WTC11 (cell line): Measurements from ENCODE around the gene EVC. TPM values are rescaled to one million over a fixed set of nuclear protein-coding genes. Genes with fewer than 3 reads are reported as not detected.
"Not testable (repeated sequence)": the region's sequence is repeated elsewhere in the genome, so short reads cannot be mapped to it uniquely, and the experiment has no call there.

Source experiments
- ATAC-seq: fragments of 200-7000 bp; cut with Tn5 transposase; 2 replicates; pipeline ENCODE4 v1.10.0; 2021; ENCODE audit warnings: mild to moderate bottlenecking, moderate library complexity
- CTCF ChIA-PET: fragments of 300-600 bp; sonication (Branson Sonifier 250); formaldehyde crosslinking; loops from one replicate; lab custom pipeline; 2021; ENCODE audit warnings: antibody characterized with exemption; lab: Charles Lee
- POLR2A ChIA-PET: fragments of 350-600 bp; sonication (Branson Sonifier 250); formaldehyde crosslinking; loops from one replicate; lab custom pipeline; 2021; ENCODE audit warnings: antibody characterized with exemption; lab: Charles Lee
- DNase-seq: peaks from one replicate; pipeline ENCODE4 v3.0.0; 2021; ENCODE audit warnings: low spot score
- H3K27ac Mint-ChIP-seq: 2 replicates; pipeline ENCODE4 v1.8.0; 2021; ENCODE audit warnings: mixed read lengths
- H3K27me3 Mint-ChIP-seq: 2 replicates; pipeline ENCODE4 v1.8.0; 2021; ENCODE audit warnings: low read depth, mild to moderate bottlenecking, moderate library complexity, mixed read lengths
- H3K36me3 Mint-ChIP-seq: 2 replicates; pipeline ENCODE4 v1.8.0; 2021; ENCODE audit warnings: mixed read lengths
- H3K4me1 Mint-ChIP-seq: 2 replicates; pipeline ENCODE4 v1.8.0; 2022; ENCODE audit warnings: mixed read lengths
- H3K4me3 Mint-ChIP-seq: 2 replicates; pipeline ENCODE4 v1.8.0; 2021; ENCODE audit warnings: mild to moderate bottlenecking, moderate library complexity, mixed read lengths
- H3K9me3 Mint-ChIP-seq: 2 replicates; pipeline ENCODE4 v1.8.0; 2021; ENCODE audit warnings: mixed read lengths
- ELF4 ChIP-seq: sonication (generic); formaldehyde crosslinking; IDR thresholded peaks from 2 replicates; pipeline ENCODE4 v1.8.1; 2022; ENCODE audit warnings: low read depth, mild to moderate bottlenecking, moderate library complexity, missing genetic modification reagents
- GABPB1 ChIP-seq: sonication (generic); formaldehyde crosslinking; IDR thresholded peaks from 2 replicates; pipeline ENCODE4 v1.8.1; 2023; ENCODE audit warnings: mild to moderate bottlenecking, missing genetic modification reagents
- GTF2I ChIP-seq: fragments of 250-450 bp; sonication (Bioruptor Pico); conservative IDR thresholded peaks from 2 replicates; pipeline ENCODE4 v1.4.0; 2021; ENCODE audit warnings: mild to moderate bottlenecking
- JUN ChIP-seq: sonication (generic); formaldehyde crosslinking; IDR thresholded peaks from 2 replicates; pipeline ENCODE4 v1.8.0; 2023; ENCODE audit warnings: mild to moderate bottlenecking, missing genetic modification reagents
- MYBL2 ChIP-seq: sonication (generic); formaldehyde crosslinking; IDR thresholded peaks from 2 replicates; pipeline ENCODE4 v1.8.1; 2023; ENCODE audit warnings: mild to moderate bottlenecking, moderate library complexity, missing genetic modification reagents
- NR1H2 ChIP-seq: sonication (generic); formaldehyde crosslinking; IDR thresholded peaks from 2 replicates; pipeline ENCODE4 v1.9.0; 2021; ENCODE audit warnings: mild to moderate bottlenecking, moderate library complexity, missing genetic modification reagents
- RORB ChIP-seq: fragments of 250-450 bp; sonication (Bioruptor Pico); IDR thresholded peaks from 2 replicates; pipeline ENCODE4 v1.9.0; 2021; ENCODE audit warnings: mild to moderate bottlenecking
- SMAD4 ChIP-seq: sonication (generic); formaldehyde crosslinking; IDR thresholded peaks from 2 replicates; pipeline ENCODE4 v1.8.0; 2022; ENCODE audit warnings: mild to moderate bottlenecking, missing genetic modification reagents
- SP1 ChIP-seq: sonication (generic); formaldehyde crosslinking; conservative IDR thresholded peaks from 2 replicates; pipeline ENCODE4 v1.8.1; 2022; ENCODE audit warnings: missing genetic modification reagents
- total RNA-seq: library from RNA; stranded (reverse); gene quantifications from 3 replicates; pipeline ENCODE4 v1.2.3, GENCODE V29; 2021
- TF ChIP-seq, protein P1 (sequence below): fragments of 250-450 bp; sonication (Bioruptor Pico); IDR thresholded peaks from 2 replicates; pipeline ENCODE4 v2.1.2; 2022; ENCODE audit warnings: mild to moderate bottlenecking, moderate library complexity
- TF ChIP-seq, protein P2 (sequence below): sonication (generic); formaldehyde crosslinking; IDR thresholded peaks from 2 replicates; pipeline ENCODE4 v1.8.0; 2022; ENCODE audit warnings: missing genetic modification reagents
- TF ChIP-seq, protein P3 (sequence below): sonication (generic); formaldehyde crosslinking; IDR thresholded peaks from 2 replicates; pipeline ENCODE4 v1.8.0; 2022; ENCODE audit warnings: mild to moderate bottlenecking, missing genetic modification reagents
- TF ChIP-seq, protein P4 (sequence below): sonication (generic); formaldehyde crosslinking; IDR thresholded peaks from 2 replicates; pipeline ENCODE4 v1.8.0; 2022; ENCODE audit warnings: mild to moderate bottlenecking, missing genetic modification reagents
- TF ChIP-seq, protein P5 (sequence below): sonication (generic); formaldehyde crosslinking; IDR thresholded peaks from 2 replicates; pipeline ENCODE4 v1.8.1; 2022; ENCODE audit warnings: mild to moderate bottlenecking, moderate library complexity, missing genetic modification reagents
- TF ChIP-seq, protein P6 (sequence below): fragments of 200-600 bp; IDR thresholded peaks from 2 replicates; pipeline ENCODE4 v1.8.0; 2022; ENCODE audit warnings: antibody characterized with exemption
- TF ChIP-seq, protein P7 (sequence below): sonication (generic); formaldehyde crosslinking; IDR thresholded peaks from 2 replicates; pipeline ENCODE4 v1.8.1; 2023; ENCODE audit warnings: mild to moderate bottlenecking, missing genetic modification reagents

The EVC gene
- total RNA-seq, 1 experiment from 2014 or later, result 12.5 TPM

DNA sequence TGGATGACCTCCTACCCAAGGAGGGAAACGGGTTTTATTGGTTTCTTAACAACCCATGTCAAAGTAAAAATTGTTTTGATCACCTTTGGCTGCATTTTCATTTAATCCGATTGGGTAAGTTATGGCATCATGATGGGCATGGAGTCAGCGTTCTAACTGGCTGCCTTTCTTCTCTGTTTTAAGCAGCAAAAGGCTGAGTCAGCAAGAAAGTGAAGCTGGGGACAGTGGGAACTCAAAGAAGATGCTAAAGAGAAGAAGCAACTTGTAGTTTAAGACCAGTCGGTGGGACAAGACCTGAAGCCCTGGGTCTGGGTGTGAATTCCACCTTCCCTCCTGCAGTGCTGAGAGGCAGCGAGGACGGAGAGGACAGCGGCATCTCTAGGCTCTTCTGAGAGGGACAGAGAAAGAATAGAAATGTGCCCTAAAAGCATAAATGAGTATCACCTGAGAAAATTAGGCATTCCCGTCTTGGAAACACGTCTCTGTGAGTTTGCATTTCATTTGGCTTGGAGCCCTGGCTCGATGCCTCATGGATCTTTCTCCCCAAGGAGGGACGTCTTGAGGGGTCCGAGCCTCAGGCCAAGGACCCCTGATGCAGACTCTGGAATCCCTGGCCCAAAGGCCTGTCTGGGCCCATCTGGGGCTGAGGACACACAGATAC, 99.9 kb downstream of the EVC start:
- Mint-ChIP-seq H3K4me3 (no peak overlapping the region), H3K27me3 (no peaks in the 10 kb centered on the region), H3K36me3 (peaks cover 46% of the 10 kb centered on the region), H3K4me1 (0 out of 2 replicates have a peak, but pooled peaks cover 6% of the 10 kb centered on the region), H3K27ac (no peak overlapping the region), H3K9me3 (no peaks in the 10 kb centered on the region)
- TF ChIP-seq GTF2I (CRISPR knock-in tag), result no peak
- no peak for TF ChIP-seq NR1H2 (CRISPR knock-in tag)
- TF ChIP-seq, protein P1, sequence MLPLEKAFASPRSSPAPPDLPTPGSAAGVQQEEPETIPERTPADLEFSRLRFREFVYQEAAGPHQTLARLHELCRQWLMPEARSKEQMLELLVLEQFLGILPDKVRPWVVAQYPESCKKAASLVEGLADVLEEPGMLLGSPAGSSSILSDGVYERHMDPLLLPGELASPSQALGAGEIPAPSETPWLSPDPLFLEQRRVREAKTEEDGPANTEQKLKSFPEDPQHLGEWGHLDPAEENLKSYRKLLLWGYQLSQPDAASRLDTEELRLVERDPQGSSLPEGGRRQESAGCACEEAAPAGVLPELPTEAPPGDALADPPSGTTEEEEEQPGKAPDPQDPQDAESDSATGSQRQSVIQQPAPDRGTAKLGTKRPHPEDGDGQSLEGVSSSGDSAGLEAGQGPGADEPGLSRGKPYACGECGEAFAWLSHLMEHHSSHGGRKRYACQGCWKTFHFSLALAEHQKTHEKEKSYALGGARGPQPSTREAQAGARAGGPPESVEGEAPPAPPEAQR (CRISPR knock-in tag), result no peak
- no peak for TF ChIP-seq GABPB1 (CRISPR knock-in tag)
- TF ChIP-seq, protein P2, sequence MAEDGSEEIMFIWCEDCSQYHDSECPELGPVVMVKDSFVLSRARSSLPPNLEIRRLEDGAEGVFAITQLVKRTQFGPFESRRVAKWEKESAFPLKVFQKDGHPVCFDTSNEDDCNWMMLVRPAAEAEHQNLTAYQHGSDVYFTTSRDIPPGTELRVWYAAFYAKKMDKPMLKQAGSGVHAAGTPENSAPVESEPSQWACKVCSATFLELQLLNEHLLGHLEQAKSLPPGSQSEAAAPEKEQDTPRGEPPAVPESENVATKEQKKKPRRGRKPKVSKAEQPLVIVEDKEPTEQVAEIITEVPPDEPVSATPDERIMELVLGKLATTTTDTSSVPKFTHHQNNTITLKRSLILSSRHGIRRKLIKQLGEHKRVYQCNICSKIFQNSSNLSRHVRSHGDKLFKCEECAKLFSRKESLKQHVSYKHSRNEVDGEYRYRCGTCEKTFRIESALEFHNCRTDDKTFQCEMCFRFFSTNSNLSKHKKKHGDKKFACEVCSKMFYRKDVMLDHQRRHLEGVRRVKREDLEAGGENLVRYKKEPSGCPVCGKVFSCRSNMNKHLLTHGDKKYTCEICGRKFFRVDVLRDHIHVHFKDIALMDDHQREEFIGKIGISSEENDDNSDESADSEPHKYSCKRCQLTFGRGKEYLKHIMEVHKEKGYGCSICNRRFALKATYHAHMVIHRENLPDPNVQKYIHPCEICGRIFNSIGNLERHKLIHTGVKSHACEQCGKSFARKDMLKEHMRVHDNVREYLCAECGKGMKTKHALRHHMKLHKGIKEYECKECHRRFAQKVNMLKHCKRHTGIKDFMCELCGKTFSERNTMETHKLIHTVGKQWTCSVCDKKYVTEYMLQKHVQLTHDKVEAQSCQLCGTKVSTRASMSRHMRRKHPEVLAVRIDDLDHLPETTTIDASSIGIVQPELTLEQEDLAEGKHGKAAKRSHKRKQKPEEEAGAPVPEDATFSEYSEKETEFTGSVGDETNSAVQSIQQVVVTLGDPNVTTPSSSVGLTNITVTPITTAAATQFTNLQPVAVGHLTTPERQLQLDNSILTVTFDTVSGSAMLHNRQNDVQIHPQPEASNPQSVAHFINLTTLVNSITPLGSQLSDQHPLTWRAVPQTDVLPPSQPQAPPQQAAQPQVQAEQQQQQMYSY, result no peak
- TF ChIP-seq, protein P3, sequence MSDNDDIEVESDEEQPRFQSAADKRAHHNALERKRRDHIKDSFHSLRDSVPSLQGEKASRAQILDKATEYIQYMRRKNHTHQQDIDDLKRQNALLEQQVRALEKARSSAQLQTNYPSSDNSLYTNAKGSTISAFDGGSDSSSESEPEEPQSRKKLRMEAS (CRISPR knock-in tag), result no peak
- no peak for TF ChIP-seq RORB (CRISPR knock-in tag)
- ATAC-seq, result no peak
- ChIA-PET CTCF (no interaction called here), POLR2A (no interaction called here)
- no peak for DNase-seq

DNA sequence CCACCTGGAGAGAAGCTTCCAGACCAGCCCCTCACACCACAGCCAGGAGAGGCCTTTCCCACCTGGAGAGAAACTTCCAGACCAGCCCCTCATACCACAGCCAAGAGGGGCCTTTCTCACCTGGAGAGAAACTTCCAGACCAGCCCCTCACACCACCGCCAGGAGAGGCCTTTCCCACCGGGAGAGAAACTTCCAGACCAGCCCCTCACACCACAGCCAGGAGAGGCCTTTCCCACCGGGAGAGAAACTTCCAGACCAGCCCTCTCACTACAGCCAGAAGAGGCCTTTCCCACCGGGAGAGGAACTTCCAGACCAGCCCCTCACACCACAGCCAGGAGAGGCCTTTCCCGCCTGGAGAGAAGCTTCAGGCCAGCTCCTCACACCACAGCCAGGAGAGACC, 101.1 kb downstream of the EVC start:
- H3K9me3 Mint-ChIP-seq, H3K4me1 Mint-ChIP-seq, POLR2A ChIA-PET, H3K4me3 Mint-ChIP-seq, H3K27me3 Mint-ChIP-seq, DNase-seq, ATAC-seq, H3K27ac Mint-ChIP-seq: not testable (repeated sequence)
- CTCF ChIA-PET, result interaction anchor here (0.6 to 2.3 kb wide), 6 partner anchors 8 to 772 kb away, joined by 3 to 22 read pairs (median 6); no protein-coding TSS in a partner anchor
- peaks cover 39% of the 10 kb centered on the region for H3K36me3 Mint-ChIP-seq

DNA sequence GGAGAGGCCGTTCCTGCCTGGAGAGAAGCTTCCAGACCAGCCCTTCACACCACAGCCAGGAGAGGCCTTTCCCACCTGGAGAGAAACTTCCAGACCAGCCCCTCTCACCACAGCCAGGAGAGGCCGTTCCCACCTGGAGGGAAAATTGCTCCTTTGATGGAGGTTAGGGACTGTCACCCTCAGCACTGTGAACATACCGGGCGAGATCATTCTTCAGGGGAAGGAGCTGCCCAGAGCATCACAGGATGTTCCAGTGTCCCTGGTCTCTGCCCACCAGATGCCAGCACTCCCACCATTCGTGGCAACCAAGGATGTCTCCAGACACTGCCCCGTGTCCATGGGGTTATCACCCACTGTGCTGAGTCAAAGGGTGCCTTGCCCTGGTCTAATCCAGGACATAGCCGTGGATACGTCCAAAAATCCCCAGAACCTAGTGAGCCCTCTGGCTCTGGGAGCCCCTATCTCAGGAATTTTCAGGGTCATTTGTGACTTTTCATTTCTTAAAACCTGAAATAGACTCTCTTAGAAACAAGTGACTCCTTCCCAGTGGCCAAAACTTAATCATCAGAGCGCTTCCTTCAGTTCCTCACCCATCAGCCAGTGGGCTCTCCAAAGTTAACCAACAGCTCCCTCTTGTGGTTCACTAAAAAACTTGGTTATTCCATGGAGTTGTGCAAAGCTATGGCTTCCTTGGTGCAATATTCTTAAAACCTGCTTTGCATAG, 101.7 kb downstream of the EVC start:
- H3K4me3 Mint-ChIP-seq, result no peak overlapping the region
- POLR2A ChIA-PET, result interaction anchor here (0.7 kb wide), 1 partner anchor 21 kb away, joined by 4 read pairs; no protein-coding TSS in a partner anchor
- H3K9me3 Mint-ChIP-seq, result no peaks in the 10 kb centered on the region
- 0 out of 2 replicates have a peak, but pooled peaks cover 6% of the 10 kb centered on the region for H3K4me1 Mint-ChIP-seq
- DNase-seq, result no peak
- no peak overlapping the region for H3K27ac Mint-ChIP-seq
- CTCF ChIA-PET, result interaction anchor here (0.6 to 2.3 kb wide), 22 partner anchors 9 to 940 kb away, joined by 3 to 22 read pairs (median 3); no protein-coding TSS in a partner anchor
- H3K27me3 Mint-ChIP-seq, result no peaks in the 10 kb centered on the region
- peaks cover 45% of the 10 kb centered on the region for H3K36me3 Mint-ChIP-seq
- peak; percentile 70 for ATAC-seq
- TF ChIP-seq, protein P4, sequence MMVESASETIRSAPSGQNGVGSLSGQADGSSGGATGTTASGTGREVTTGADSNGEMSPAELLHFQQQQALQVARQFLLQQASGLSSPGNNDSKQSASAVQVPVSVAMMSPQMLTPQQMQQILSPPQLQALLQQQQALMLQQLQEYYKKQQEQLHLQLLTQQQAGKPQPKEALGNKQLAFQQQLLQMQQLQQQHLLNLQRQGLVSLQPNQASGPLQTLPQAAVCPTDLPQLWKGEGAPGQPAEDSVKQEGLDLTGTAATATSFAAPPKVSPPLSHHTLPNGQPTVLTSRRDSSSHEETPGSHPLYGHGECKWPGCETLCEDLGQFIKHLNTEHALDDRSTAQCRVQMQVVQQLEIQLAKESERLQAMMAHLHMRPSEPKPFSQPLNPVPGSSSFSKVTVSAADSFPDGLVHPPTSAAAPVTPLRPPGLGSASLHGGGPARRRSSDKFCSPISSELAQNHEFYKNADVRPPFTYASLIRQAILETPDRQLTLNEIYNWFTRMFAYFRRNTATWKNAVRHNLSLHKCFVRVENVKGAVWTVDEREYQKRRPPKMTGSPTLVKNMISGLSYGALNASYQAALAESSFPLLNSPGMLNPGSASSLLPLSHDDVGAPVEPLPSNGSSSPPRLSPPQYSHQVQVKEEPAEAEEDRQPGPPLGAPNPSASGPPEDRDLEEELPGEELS (CRISPR knock-in tag), result no peak
- TF ChIP-seq, protein P5, sequence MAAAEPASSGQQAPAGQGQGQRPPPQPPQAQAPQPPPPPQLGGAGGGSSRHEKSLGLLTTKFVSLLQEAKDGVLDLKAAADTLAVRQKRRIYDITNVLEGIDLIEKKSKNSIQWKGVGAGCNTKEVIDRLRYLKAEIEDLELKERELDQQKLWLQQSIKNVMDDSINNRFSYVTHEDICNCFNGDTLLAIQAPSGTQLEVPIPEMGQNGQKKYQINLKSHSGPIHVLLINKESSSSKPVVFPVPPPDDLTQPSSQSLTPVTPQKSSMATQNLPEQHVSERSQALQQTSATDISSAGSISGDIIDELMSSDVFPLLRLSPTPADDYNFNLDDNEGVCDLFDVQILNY (CRISPR knock-in tag), result no peak
- TF ChIP-seq, protein P6, sequence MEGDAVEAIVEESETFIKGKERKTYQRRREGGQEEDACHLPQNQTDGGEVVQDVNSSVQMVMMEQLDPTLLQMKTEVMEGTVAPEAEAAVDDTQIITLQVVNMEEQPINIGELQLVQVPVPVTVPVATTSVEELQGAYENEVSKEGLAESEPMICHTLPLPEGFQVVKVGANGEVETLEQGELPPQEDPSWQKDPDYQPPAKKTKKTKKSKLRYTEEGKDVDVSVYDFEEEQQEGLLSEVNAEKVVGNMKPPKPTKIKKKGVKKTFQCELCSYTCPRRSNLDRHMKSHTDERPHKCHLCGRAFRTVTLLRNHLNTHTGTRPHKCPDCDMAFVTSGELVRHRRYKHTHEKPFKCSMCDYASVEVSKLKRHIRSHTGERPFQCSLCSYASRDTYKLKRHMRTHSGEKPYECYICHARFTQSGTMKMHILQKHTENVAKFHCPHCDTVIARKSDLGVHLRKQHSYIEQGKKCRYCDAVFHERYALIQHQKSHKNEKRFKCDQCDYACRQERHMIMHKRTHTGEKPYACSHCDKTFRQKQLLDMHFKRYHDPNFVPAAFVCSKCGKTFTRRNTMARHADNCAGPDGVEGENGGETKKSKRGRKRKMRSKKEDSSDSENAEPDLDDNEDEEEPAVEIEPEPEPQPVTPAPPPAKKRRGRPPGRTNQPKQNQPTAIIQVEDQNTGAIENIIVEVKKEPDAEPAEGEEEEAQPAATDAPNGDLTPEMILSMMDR, result peak; percentile 58
- TF ChIP-seq, protein P7, sequence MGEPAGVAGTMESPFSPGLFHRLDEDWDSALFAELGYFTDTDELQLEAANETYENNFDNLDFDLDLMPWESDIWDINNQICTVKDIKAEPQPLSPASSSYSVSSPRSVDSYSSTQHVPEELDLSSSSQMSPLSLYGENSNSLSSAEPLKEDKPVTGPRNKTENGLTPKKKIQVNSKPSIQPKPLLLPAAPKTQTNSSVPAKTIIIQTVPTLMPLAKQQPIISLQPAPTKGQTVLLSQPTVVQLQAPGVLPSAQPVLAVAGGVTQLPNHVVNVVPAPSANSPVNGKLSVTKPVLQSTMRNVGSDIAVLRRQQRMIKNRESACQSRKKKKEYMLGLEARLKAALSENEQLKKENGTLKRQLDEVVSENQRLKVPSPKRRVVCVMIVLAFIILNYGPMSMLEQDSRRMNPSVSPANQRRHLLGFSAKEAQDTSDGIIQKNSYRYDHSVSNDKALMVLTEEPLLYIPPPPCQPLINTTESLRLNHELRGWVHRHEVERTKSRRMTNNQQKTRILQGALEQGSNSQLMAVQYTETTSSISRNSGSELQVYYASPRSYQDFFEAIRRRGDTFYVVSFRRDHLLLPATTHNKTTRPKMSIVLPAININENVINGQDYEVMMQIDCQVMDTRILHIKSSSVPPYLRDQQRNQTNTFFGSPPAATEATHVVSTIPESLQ (CRISPR knock-in tag), result no peak
- TF ChIP-seq SP1 (CRISPR knock-in tag), result no peak
- no peak for TF ChIP-seq SMAD4
- no peak for TF ChIP-seq ELF4
- no peak for TF ChIP-seq MYBL2 (CRISPR knock-in tag)
- TF ChIP-seq JUN (CRISPR knock-in tag), result no peak
